CD4-positive, alpha-beta T cell treated with Interleukin-2 at 100 ng/mL for 4 hours (primary cell): ENCODE measurements around the gene CRACDL.
"Not testable (repeated sequence)": the region's sequence is repeated elsewhere in the genome, so short reads cannot be mapped to it uniquely, and the experiment has no call there.

Experiments
- DNase-seq: peaks from one replicate; pipeline ENCODE4 v3.0.0-alpha.2; 2020; ENCODE audit warnings: low spot score

The CRACDL gene

DNA sequence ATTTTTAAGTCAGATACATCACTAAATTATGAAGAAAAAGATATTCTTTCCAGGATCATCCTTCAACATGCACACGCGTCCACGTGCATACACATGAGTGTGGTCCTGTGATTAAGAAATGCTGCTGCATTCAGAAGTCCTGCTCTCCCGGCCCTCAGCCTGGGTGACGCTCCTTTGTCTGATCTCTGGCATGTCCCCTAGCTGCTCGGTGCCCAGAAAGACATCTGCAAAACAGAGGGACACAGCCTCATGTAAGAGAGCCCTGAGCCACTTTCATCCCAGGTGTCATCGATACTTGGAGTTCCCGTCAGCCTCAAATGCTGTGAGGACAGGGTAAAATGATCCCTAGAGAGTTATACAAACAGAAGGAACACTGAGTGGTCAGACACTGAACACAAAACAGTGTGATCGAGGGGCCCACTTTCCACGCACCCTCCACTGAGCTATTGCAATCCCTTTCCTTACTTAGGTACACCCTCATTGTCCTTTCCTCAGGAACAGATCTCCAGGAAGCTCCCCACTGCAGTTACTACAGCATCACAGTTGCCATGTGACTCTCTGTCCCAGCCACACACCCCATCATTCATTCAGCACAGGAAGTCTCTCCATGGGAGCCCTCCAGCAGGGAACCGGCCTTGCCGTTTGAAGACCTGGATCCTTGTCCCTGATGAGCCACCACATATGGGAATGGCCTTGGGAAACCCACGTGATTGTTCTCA is 32.1 kb downstream of the CRACDL start:
- DNase-seq = no peak

GRCh38 chr2:98903064-98903355 is 33.0 kb downstream of the CRACDL start:
- no peak for DNase-seq

DNA sequence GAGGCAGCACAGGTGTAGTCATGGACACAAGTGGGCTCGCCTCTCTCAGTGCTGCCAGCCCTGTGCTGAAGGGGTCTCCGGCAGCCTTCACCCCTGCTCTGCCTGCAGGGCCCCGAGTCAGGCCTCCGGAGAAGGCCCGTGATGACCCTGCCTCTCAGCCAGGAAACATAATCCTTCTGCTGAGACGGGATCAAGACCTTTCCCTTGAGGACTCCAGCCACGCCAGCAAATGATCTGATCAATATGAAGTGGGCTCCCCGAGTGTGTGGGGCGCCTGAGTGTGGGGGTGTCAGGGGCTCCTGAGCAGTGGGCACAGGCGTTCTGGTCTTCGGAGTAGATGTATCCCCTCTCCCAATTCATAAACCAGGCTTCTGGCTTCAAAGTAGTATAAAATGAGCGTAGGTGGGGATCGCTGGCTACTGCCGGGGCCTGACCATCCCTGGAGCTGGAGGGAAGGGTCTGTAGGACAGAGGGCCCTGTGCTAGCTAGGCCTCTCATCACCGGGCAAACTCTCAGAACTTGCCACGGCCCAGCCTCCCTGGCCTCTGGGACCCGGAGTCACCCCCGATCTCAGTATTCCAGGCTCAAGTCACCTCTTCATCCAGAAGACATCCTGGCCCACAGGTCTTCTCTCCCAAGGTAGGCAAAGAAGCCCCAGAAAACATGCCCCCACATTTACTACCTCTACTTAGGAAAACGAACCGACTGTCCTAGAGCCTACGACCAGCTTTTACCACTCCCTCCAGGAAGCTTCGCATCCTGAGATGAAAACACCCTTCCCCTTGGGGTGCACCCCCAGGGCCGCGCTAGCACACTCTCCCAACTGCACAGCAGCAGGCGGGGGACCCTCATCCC is 33.6 kb downstream of the CRACDL start:
- DNase-seq = no peak

- DNase-seq = no peak
These were observed 34.3 kb downstream of the CRACDL start for GRCh38 chr2:98901702-98902101.

DNA sequence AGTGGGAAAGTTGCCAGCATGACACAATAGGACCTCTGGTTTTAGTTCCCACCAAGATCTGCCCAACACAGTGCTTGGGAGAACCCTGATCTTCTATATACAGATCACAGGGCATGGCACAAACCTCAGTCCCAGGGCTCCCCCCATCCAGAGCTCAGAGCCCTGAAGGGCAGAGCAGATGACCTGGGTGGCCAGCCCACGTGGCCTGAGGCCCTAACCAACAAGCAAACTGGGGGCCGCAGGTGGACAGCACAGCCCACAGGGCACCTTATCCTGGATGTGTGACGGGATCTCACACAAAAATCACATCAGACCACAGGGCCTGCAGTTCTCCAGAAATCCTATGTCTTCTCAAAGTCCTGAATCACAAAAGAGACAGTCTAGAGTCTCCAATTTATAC is 34.7 kb downstream of the CRACDL start:
- DNase-seq = no peak

GRCh38 chr2:98900721-98901120 is 35.3 kb downstream of the CRACDL start:
- no peak for DNase-seq

DNA sequence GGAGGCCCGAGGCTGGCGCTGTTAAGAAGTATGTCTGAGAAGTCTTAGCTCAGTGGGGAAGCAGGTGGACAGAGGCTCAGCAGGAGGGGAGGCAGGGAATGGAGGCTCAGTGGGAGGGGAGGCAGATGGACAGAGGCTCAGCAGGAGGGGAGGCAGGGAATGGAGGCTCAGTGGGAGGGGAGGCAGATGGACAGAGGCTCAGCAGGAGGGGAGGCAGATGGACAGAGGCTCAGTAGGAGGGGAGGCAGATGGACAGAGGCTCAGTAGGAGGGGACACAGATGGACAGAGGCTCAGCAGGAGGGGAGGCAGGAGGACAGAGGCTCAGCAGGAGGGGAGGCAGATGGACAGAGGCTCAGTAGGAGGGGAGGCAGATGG is 36.3 kb downstream of the CRACDL start:
- not testable (repeated sequence) for DNase-seq

- no peak for DNase-seq
These were observed 36.9 kb downstream of the CRACDL start for GRCh38 chr2:98899041-98899702.

DNA sequence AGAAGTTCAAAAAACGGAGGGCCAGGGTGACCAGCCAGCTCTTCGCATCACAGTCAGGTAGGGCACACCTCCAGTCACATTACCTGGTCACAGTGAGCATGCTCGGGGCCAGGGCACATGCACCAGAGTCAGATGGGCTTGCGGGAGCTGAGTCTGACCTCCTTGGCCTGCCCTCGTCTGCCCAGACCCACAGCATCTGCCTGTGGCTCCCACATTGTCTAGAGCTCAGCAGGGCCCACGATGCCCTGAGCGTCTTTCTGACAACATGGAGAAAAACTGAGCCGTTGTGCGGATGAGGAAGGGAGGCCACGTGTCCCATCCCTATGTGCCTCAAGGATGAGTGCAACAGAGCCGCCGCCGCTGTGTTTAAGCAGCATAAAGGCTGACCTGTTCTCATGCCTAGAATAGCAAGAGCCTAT is 37.6 kb downstream of the CRACDL start:
- no peak for DNase-seq

DNA sequence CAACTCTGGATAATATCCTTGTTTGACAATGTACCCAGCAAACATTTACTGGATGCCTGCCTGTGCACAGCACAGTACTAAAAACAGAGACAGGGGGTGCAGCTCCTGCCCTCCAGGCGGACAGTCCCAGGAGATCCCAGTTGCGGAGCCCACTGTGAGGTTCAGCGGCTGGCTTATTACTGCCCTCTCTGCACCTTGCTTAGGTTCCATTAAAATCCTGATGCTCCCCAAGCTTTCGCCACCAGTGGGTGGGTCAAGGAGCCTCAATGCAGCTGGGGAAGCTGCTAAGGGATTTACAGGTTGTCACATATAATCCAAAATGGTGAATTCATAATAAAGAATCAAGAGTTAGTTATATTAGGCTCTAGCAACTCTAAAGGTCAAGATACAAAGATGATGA is 38.3 kb downstream of the CRACDL start:
- no peak for DNase-seq

DNA sequence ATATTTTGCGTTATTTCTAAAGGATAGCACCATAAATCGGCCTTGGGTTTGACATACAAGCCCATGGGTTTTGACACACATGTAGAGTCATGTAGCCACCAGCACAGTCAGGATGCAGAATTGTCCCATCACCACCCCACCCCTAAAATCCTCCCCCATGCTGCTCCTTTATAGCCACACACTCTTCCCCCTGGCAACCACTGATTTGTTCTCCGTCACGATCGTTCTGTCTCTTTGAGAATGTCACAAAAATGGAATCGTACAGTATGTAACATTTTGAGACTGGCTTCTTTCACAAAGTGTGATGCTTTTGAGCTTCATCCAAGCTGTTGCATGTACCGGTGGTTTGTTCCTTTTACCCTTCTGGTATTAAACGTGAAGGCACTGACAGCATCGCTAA is 39.1 kb downstream of the CRACDL start:
- no peak for DNase-seq

DNA sequence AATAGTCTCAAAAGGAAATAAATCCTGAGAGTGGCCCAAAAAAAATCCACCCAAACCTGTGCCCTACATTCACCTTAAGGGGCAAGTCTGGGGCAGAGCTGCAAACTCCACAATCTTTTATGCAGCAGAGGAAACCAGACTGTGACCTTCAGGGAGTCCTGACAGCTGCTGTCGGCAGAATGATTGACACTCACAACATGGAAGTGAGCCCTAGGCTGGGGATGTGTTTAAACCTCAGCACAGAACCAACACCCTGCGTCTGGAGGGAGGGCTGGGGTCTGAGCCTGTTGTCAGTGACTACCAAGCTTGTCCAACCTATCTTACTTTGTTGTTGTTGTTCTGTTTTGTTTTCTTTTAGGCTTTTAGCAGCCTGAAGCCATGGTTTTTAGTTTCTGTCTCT is 39.6 kb downstream of the CRACDL start:
- no peak for DNase-seq

DNA sequence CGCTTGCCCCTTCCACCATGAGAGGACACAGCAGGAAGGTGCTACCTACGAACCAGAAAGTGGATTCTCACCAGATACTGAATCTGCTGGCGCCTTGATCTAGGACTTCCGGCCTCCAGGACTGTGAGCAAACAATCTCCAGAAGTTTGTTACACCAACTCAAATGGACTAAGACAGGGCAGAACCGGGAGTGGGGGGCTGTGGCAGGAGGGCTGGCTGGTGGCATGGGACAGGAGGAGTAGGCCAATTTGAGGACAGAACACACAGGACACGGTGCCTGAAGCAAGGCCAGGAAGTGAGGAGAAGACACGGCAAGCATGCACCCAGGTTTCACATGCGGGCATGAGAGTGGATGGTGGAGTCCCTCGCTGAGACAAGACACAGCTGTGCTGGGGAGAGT is 40.1 kb downstream of the CRACDL start:
- DNase-seq = no peak

- no peak for DNase-seq
These were observed 40.8 kb downstream of the CRACDL start for GRCh38 chr2:98895221-98895620.

DNA sequence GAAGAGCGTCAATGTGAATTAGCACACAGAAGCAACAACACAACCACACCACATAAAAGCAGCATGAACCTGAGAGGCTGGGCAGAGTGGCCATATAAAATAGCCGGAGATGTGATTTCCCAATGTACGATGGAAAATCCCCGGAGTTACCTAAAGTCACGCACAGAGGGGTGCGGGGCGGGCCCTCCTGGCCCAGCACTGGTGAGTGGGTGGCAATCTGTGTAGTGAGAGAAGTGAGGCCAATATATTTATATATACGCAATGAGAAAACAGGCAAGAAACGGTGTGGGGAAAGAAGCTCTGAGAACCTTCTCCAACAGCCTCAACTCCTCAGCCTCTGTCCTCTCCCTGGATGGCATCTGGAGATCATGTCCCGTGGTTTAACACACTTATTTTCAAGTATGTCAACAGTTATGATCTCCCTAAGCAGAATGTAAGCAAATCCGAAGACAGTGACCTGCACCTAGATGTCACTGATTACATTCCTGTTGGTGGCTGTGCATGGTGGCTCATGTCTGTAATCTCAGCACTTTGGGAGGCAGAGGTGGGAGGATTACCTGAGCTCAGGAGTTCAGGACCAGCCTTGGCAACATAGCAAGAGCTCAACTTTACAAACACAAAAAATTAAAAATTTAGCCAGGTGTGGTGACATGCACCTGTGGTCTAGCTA is 41.6 kb downstream of the CRACDL start:
- DNase-seq = no peak

GRCh38 chr2:98893911-98894321 is 42.1 kb downstream of the CRACDL start:
- no peak for DNase-seq

DNA sequence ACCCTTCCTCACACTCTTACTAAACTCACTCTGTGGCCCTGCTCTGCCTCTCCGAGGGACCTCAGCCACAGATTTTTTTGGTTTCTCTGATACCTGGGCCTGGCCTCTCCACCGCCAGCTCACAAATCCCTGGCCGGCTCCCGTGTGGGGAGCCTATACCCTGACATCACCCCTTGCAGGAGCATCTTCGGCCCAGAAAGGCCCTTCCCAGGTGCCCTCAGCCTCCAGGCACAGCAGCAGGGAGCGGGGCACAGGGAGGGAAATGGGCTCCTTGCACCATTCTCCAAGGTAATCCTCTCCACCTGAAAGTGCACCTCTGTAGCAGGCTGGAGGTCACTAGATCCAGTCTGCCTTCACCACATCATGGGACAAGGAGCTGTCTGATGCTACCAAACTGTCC is 43.2 kb downstream of the CRACDL start:
- DNase-seq = no peak

DNA sequence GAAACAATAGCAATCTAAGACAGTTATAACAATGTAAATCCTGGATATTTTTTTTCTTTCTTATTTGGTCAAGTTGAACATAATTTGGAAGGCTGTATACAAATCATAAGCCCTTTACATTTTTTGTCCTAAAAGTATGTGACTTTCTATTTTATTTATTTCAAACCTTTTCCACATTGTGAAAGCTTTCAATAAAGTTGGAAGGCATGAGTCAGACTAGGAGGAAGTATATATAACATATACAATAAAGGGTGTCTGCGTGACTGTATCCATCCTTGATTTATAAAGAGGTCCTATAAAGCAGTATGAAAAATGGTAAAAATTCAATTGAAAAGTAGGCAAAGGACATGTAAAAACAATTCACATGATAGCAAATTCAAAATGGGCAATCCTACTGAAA is 44.4 kb downstream of the CRACDL start:
- no peak for DNase-seq

DNA sequence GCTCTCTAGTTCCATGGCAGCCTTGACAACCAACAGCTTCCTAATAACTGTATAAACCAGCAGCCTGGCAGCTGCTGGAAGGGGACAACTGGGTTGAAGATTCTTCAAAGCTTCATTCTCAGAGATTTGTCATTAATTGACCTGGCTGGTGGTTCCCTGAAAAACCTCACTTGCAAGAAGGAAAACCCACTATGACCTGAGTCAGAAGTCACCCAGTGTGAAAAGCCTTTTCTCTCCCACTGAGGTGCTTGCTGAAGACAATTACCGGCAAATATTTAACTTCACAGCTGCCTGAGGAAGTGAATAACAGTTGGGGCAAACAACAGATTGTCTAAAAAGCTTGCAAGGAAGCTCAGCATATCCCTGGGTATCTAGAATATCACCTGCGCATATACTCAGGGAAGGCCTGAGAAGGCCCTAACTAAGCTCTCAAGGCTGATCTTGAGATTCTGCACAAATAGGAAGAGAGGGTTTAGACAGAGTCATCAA is 49.9 kb downstream of the CRACDL start:
- DNase-seq = no peak

DNA sequence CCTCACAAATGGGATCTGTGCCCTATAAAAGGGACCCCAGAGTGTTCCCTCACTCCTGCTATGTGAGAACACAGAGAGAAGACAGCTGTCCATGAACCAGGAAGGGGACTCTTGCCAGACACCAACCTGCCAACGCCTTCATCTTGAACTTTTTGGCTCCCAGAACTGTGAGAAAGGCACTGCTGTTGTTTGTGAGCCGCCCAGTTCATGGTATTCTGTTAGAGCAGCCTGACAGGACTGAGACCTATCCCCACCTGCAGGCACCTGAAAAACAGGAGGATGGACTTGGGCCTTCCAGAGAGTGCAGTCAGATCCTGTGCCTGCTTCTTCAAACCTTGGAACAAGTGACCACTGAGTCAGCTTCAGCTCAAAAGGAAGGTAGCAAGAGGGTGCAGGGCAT is 51.4 kb downstream of the CRACDL start:
- DNase-seq = no peak

DNA sequence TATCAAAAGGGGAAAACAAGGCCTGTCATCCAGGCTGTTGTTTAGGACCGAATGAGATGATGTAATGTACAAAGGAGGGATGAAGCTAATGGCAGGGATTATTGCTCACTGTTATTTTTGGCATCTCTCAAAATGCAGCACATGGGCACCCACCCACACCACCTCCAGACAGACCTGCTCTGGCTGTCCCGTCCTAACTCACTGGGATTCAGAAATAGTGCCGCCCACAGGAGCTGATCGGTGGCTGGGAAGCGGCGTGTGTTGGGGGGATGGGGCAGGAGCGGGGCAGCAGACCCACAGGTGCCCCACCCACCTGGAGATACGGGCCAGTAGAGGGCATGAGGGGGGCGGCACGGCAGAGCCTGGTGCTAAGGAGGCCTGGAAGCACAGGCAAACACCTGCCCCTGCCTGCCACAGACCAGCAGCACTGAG is 52.2 kb downstream of the CRACDL start:
- DNase-seq = no peak

DNA sequence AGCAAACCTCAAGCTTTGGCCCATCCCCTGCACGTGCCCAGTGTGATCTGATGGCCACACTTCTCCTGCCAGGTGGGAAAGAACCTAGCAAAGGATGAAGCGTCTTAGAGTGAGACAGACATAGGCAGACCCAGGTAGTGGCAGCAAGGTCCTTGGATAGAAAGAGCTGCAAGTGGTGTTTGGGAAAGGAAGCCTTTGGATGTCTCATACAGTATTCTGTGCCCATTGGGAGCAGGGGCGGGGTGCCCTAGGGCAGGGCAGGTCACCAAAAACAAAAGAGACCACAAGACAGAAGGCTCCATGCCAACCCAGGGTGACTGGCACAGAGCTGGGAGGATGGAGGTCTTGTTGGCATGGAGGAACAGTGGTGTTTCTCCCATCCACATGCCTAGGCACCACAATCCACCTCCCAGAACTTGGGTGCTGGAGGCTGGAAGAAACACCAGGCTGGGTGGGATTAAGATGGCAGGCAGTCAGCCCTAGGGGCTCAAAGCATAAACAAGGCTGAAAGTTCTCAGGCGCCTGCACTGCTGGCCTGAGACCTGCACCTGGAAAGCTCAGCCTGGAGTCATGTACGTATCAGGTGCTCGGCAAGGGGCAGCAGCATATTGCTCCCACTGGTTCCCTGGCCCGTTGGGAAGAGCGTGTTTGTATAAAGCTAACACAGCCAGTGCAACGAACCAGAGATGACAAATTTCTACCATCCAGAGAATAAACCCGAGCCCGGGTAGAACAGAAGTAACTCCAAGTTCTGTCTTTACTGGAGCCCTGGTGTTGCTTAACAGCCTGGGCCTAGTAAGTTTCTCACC is 52.9 kb downstream of the CRACDL start:
- DNase-seq = no peak
